Measurements from ENCODE around the gene EFCC1. TPM values are rescaled to one million over a fixed set of nuclear protein-coding genes. Genes with fewer than 3 reads are reported as not detected.

Gene EFCC1
- total RNA-seq, 6 experiments from 2014 or later, result 0.25 to 1.5 (median 0.39) TPM

DNA sequence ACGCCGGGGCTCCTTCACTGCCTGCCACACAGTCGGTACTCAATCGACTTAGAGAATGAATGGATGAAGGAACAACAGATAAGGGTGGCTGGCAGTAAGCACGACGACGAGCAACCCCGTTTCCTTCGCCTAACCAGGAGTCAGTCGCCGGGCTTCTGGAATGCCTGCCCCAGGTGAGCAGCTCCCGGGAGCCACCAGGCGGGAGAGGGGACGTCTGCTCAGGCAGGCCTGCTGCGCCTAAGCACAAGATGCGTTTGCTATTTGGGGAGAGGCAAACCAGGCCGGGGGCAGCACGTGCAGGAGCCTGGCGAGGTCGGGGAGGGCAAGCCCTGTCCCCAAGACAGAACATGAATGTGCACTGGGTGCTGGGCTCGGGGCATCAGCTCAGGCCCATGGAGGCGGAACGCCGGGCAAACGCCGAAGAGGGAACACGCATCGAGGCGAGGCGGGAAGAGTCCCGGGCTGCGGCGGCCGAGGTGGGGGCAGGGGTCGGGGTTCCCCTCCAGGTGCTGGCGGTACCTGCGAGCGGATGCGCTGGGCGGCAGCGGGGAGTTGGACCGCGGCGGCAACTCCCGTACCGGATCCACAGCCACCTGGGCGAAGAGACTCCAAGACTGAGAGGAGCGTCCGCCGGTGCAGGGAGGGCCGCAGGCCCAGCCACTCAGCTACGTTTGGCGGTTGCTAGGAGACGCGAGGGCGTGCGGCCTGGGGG lies 7.5 kb upstream of the EFCC1 start, which contains the start of gene CFAP92:
Gene CFAP92 (minus strand): TSS at position 616 of the 712 bp plus-strand sequence. CDS start 772 bp downstream, outside the sequence.
- Histone ChIP-seq H3K27me3 (peaks cover 0 to 14% of the 10 kb centered on the region in 2 donors), H3K27ac (no peak within 1 kb of the TSS), H3K36me3 (no peaks in the 10 kb centered on the region), H3K4me1 (peaks cover 0 to 8% (median 0%) of the 10 kb centered on the region in 4 donors), H3K9me3 (no peaks in the 10 kb centered on the region), H3K4me3 (peak within 1 kb of the TSS; percentile 27 to 40 (median 28))
- DNase-seq (peak; percentile 86 to 92 (median 87)), ATAC-seq (peak; percentile 96 to 99 (median 98))
- 14% methylated on average over 7 of the region's 57 CpGs for WGBS (ENCODE audit: insufficient coverage, low coverage, low lambda C conversion rate, missing lambda C conversion rate)
- intact Hi-C loops (cut with DNase I), result no loop called here
- TF ChIP-seq, protein P1, sequence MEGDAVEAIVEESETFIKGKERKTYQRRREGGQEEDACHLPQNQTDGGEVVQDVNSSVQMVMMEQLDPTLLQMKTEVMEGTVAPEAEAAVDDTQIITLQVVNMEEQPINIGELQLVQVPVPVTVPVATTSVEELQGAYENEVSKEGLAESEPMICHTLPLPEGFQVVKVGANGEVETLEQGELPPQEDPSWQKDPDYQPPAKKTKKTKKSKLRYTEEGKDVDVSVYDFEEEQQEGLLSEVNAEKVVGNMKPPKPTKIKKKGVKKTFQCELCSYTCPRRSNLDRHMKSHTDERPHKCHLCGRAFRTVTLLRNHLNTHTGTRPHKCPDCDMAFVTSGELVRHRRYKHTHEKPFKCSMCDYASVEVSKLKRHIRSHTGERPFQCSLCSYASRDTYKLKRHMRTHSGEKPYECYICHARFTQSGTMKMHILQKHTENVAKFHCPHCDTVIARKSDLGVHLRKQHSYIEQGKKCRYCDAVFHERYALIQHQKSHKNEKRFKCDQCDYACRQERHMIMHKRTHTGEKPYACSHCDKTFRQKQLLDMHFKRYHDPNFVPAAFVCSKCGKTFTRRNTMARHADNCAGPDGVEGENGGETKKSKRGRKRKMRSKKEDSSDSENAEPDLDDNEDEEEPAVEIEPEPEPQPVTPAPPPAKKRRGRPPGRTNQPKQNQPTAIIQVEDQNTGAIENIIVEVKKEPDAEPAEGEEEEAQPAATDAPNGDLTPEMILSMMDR (IDR thresholded peaks at IDR 0.05), result no peak
- TF ChIP-seq POLR2A (IDR thresholded peaks at IDR 0.05), result no peak

DNA sequence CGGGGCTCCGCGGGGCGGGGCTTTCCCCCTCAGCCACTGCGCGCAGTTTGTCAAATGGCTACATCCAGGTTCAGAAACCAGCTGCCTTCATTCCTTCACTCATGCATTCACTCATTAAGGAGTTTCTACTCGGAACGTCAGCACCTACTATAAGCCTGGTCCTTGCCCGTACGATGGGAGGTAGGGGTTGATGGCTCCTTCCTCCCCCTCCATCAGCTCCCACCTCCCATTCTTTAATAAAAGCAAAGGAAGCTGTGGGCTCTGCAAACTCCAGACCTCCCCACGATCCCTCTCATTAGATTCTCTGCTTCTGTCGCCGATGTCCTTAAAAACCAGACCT lies 7.0 kb upstream of the EFCC1 start:
- WGBS (ENCODE audit: insufficient coverage, low coverage, low lambda C conversion rate, missing lambda C conversion rate), result 12% methylated on average over 7 of the region's 13 CpGs
- H3K4me1 ChIP-seq, result peaks cover 0 to 8% (median 0%) of the 10 kb centered on the region in 4 donors

DNA sequence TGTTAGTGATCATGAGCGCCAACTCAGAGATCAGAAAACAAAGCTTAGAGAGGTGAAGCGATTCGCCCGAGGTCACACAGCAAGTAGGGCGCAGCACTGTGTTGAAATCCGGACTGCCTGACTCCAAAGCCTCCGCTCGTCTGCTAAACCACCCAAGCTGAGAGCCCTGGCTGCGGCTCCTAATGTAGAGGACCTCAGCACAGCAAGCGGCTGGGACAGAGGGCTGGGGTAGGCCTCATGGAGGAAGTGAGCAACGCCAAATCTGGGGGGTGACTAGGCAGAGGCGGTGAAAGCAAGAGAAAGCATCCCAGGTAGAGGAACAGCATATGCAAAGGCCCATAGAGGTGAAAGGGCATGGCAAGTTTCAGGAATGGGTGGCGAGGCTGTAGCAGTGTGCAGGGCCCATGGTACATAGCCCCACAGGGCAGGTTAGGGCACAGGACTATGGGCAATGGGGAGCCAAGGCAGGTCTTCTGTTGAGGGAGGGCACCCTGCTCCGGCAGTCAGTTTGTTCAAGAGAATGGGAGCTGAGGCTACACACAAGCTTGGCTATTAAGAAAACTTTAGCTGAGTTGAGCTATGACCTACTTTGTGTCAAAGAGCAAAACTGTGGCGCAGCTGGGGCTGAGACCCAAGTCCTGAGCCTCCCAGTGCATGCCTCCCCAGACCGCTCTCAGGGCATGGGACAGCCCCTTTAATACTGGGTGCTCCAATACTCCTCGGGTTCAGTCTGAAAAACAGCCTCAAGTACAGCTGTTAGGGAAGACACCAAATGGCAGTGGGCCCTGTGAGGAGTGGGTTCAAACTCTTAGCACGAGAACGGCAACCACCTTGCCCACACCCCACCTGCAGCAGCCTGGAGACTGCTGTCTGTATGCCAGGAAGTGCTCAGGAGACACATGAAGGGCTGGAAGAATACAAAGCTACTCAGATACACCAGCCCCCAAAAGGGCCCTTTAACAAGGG lies 6.2 kb upstream of the EFCC1 start:
- Histone ChIP-seq H3K36me3 (no peaks in the 10 kb centered on the region), H3K4me1 (peaks cover 0 to 8% (median 0%) of the 10 kb centered on the region in 4 donors), H3K4me3 (no peak overlapping the region), H3K27ac (no peak overlapping the region), H3K27me3 (peaks cover 0 to 14% of the 10 kb centered on the region in 2 donors), H3K9me3 (no peaks in the 10 kb centered on the region)
- TF ChIP-seq, protein P1 (IDR thresholded peaks at IDR 0.05), result no peak
- TF ChIP-seq POLR2A (IDR thresholded peaks at IDR 0.05), result no peak
- no peak for DNase-seq
- 70% methylated on average over 12 of the region's 19 CpGs for WGBS (ENCODE audit: insufficient coverage, low coverage, low lambda C conversion rate, missing lambda C conversion rate)
- intact Hi-C loops (cut with DNase I), result no loop called here
- ATAC-seq, result no peak

More for the DNA sequence above, 7.0 kb upstream of the EFCC1 start:
- Histone ChIP-seq H3K9me3 (no peaks in the 10 kb centered on the region), H3K36me3 (no peaks in the 10 kb centered on the region), H3K4me3 (peak overlapping the region; percentile 27 to 40 (median 28)), H3K27ac (no peak overlapping the region), H3K27me3 (peaks cover 0 to 14% of the 10 kb centered on the region in 2 donors)
- ATAC-seq, result no peak
- TF ChIP-seq, protein P1 (IDR thresholded peaks at IDR 0.05), result no peak
- no peak for TF ChIP-seq POLR2A (IDR thresholded peaks at IDR 0.05)
- intact Hi-C loops (cut with DNase I), result no loop called here
- DNase-seq, result no peak

DNA sequence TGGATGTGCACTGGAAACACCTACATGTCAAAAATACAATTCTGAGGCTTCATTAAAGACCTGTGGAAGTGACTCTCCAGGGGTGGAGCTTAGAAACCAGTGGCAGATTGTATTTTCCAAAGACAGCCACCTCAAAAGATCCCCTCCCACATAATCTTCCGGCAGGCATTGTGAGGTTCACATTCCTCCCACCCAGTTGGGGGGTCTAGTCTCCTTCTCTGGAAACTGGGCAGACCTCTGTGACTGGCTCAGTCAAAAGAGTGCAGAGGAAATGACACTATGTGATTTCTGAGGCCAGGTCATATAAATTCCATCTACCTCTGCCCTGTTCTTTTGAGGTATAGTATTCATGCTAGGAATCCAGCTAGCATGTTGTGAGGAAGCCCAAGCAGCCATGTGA lies 5.4 kb upstream of the EFCC1 start:
- 100% methylated on average over 1 of the region's 1 CpG for WGBS (ENCODE audit: insufficient coverage, low coverage, low lambda C conversion rate, missing lambda C conversion rate)
- Histone ChIP-seq H3K27ac (no peak overlapping the region), H3K36me3 (no peaks in the 10 kb centered on the region), H3K4me1 (peaks cover 0 to 8% (median 0%) of the 10 kb centered on the region in 4 donors), H3K4me3 (no peak overlapping the region), H3K27me3 (peaks cover 0 to 15% of the 10 kb centered on the region in 2 donors), H3K9me3 (no peaks in the 10 kb centered on the region)
- no peak for TF ChIP-seq POLR2A (IDR thresholded peaks at IDR 0.05)
- TF ChIP-seq, protein P1 (IDR thresholded peaks at IDR 0.05), result no peak
- intact Hi-C loops (cut with DNase I), result no loop called here
- DNase-seq (no peak), ATAC-seq (no peak)
